NCI-H2196 treated with DMSO at 0.1 percent for 48 hours (cell line): ENCODE data around the gene KLHDC8B.
"Not testable (repeated sequence)": the region's sequence is repeated elsewhere in the genome, so short reads cannot be mapped to it uniquely, and the experiment has no call there.

Source experiments
- DNase-seq: peaks from one replicate; lab custom pipeline; 2025; ENCODE audit not compliant: unreplicated experiment; lab: John Stamatoyannopoulos, UW

KLHDC8B gene

GRCh38 chr3:49181351-49181750 is 10.0 kb downstream of the KLHDC8B start:
- DNase-seq, result no peak

- DNase-seq, result no peak
These were observed 11.3 kb downstream of the KLHDC8B start for GRCh38 chr3:49182682-49183081.

GRCh38 chr3:49183873-49184272 is 12.5 kb downstream of the KLHDC8B start:
- no peak for DNase-seq

GRCh38 chr3:49191741-49192140 is 20.3 kb downstream of the KLHDC8B start:
- DNase-seq, result no peak

GRCh38 chr3:49198161-49198560 is 26.8 kb downstream of the KLHDC8B start:
- no peak for DNase-seq

GRCh38 chr3:49198611-49199230 is 27.3 kb downstream of the KLHDC8B start:
- no peak for DNase-seq

- DNase-seq, result no peak
These were observed 28.0 kb downstream of the KLHDC8B start for GRCh38 chr3:49199239-49199899.

- DNase-seq, result no peak
These were observed 28.5 kb downstream of the KLHDC8B start for GRCh38 chr3:49199900-49200281.

GRCh38 chr3:49213541-49213943 is 42.1 kb downstream of the KLHDC8B start:
- DNase-seq, result no peak

GRCh38 chr3:49213998-49214397 is 42.6 kb downstream of the KLHDC8B start:
- DNase-seq, result no peak

- DNase-seq, result not testable (repeated sequence)
These were observed 45.3 kb downstream of the KLHDC8B start for GRCh38 chr3:49216687-49217086.

- DNase-seq, result not testable (repeated sequence)
These were observed 45.7 kb downstream of the KLHDC8B start for GRCh38 chr3:49217108-49217507.

- DNase-seq, result no peak
These were observed 46.5 kb downstream of the KLHDC8B start for GRCh38 chr3:49217688-49218470.

- peak; percentile 17 for DNase-seq
These were observed 47.1 kb downstream of the KLHDC8B start for GRCh38 chr3:49218471-49218989.

GRCh38 chr3:49219132-49219531 is 47.7 kb downstream of the KLHDC8B start:
- DNase-seq, result no peak

GRCh38 chr3:49220985-49221563 is 49.7 kb downstream of the KLHDC8B start:
- not testable (repeated sequence) for DNase-seq

- no peak for DNase-seq
These were observed 50.6 kb downstream of the KLHDC8B start for GRCh38 chr3:49222002-49222401.
